Activated CD4-positive, alpha-beta T cell treated with anti-CD3 and anti-CD28 coated beads, Interleukin-2, amount 50 U/mL, for 48 hours (primary cell): Measurements from ENCODE around the gene LACC1.

ENCODE experiments used
- DNase-seq, 2 experiments: peaks; one replicate each; pipeline ENCODE4 v3.0.0-alpha.2; 2020

Gene LACC1

GRCh38 chr13:43884222-43884621 lies 4.5 kb downstream of the LACC1 start:
- no peak for DNase-seq

DNA sequence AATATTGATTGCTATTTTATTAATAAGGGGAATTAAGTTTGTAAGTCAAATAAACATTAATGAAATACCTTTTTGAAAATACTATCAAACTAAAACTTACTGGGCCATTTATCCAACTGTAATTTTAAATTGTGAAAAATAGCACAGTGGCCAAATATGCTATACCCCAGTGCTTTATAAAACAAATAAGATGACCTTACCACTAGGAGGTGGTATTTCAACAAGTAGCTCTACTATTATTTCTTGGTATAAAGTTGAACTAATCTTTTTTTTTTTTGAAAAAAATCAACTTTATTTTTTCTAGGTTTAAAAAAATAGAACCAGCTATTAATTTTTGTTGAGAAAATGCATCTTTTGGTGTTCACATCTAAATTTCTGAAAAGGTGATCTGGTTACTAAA lies 14.7 kb downstream of the LACC1 start:
- no peak for DNase-seq

DNA sequence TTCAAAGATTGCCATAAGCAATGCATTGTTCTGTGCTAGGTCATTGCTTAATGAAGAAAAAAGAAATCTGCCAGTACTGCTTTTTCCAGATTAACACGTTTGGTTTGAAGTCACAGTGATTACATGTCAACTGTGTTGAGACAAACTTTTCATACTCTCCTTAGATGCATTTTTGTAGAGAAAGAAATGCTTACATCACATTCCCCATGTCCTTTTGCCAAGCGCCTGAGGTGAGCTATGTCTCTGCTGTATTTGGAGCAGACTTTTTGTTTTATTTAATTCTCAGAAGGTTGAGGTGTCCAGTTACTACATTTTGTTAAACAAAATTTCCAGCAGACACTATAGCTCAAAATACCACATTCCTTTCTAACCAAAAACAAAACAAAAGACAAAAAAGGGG lies 16.2 kb downstream of the LACC1 start:
- DNase-seq = no peak

DNA sequence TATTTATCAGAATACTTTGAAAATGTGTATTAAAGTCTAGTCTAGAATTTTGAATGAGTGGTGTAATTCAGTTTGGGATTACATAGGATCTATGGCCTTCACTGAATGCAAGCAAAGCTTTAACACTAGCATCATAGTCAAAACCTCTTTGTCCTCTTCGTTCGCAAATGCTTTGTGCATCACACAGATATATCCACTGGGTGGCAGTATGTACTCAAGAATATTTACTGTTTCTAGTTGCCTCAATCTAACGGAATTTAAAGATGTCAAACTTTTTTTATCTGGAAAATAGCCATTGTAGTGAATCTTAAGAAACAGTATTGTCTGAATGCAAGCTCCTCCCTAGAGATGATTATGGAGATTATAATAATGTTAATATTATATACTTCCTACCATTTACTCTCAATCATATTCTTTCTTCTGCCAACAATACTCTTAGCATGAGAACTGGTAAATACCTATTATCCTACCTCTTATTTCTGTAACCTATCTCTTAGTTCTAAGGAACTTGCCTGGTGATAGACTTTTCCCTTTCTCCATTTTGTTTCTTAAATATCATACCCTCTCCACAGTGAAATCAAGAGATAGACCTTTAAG lies 25.8 kb downstream of the LACC1 start:
- peak in 1 of 2 experiments; percentile 5 for DNase-seq

GRCh38 chr13:43908156-43909126 lies 28.7 kb downstream of the LACC1 start:
- DNase-seq = no peak

- no peak for DNase-seq
Observed at GRCh38 chr13:43910856-43911255, 31.2 kb downstream of the LACC1 start.

GRCh38 chr13:43911278-43911677 lies 31.6 kb downstream of the LACC1 start:
- no peak for DNase-seq

- DNase-seq = no peak
Observed at GRCh38 chr13:43911871-43912270, 32.2 kb downstream of the LACC1 start.

- no peak for DNase-seq
Observed at GRCh38 chr13:43915451-43915850, 35.7 kb downstream of the LACC1 start.

DNA sequence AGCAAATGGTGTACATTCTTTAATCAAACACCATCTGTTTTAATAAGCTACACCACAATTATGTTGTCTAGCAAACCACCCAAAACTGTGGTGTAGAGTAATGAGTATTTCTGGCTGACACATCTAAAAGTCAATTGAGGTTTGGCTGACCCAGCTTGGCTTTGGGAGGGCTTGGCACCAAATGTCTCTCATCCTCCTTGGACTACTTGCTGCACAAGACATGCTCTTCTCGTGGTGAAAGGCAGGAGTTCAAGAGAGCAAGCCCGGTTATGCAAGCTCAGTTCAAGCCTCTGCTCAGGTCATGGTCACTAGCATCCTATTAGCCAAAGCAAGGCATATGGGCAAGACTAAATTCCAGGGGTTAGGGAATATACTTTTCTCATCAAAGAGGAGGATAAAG lies 37.1 kb downstream of the LACC1 start:
- DNase-seq = no peak

- no peak for DNase-seq
Observed at GRCh38 chr13:43918636-43919035, 38.9 kb downstream of the LACC1 start.

DNA sequence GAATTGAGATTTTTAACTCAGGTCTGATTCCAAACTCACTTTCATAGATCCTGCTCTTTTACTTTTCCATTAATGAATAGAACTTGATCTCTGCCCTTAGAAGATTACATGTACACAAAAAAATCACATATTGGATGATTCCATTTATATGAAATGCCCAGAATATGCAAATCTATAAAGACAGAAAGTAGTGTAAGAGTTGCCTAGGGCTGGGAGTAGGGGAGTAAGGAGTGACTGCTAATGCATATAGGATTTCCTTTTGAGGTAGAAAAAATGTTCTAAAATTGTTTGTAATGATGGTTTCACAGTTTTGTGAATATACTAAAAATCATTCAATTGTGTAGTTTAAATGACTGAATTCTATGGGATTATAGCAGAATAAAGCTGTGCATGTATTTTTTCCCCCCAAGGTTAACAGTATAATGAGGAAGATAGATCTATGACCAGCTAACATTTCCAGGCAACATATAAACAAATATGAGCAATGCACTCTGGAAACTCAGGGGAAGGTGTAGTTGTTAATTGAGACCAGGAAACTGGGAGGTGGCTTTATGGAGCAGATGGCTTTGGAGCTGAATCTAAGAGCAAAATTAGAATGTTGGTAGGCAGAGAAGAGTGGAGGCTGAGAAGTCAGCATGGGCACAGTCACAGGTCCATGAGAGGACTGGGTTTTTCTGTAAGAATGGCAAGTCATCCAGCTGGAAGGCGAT lies 41.4 kb downstream of the LACC1 start:
- no peak for DNase-seq

DNA sequence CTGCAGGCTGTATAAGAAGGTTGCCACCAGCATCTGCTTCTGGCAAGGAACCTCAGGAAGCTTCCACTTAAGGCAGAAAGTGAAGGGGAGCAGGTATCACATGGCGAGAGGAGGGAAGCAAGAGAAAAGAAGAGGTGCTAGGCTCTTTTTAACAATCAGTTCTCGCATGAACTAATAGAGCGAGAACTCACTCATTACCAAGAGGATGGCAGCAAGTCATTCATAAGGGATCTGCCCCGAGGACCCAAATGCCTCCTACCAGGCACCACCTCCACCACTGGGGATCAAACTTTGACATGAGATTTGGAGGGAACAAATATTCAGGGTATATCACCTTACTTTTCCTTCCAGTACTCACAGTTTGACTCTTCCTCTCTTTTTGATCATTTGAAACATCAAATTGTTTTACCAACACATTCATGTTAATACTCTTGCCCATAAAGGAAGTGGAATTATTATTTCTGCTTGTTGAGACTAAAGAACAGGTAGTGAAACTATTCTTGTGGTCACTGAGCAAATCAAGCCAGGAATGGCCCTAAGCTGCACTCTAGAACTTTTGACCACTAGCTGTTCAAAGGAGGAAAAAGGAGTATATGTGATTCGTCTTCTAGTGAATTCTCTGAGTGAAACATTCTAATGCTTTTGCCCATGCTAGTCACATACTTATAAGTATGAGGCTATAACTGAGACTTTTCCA lies 45.0 kb downstream of the LACC1 start:
- no peak for DNase-seq

- no peak for DNase-seq
Observed at GRCh38 chr13:43929947-43930346, 50.2 kb downstream of the LACC1 start.

GRCh38 chr13:43933378-43933777 lies 53.7 kb downstream of the LACC1 start:
- DNase-seq = no peak

GRCh38 chr13:43934273-43934672 lies 54.6 kb downstream of the LACC1 start:
- no peak for DNase-seq

DNA sequence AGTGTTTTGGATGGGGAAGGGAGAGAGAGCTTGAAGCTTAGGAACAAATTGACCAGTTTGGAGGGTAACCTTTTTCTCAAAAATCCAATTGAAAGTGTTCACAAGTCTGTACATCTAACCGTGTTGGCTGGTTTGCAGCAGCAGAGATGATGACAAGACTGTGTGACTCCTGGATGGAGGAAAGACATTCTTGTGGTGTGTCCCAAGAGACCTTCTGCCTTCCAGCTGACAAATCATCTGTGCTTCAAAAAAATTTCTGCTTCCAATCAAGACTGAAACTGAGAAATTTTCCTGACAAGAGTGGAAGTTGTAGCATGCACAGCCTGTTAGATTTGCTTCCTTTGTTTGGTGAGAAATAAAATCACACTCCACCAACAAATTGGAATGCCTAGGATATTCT lies 56.2 kb downstream of the LACC1 start:
- DNase-seq = no peak

GRCh38 chr13:43936647-43937046 lies 56.9 kb downstream of the LACC1 start:
- no peak for DNase-seq

- no peak for DNase-seq
Observed at GRCh38 chr13:43937839-43938238, 58.1 kb downstream of the LACC1 start.

- no peak for DNase-seq
Observed at GRCh38 chr13:43938449-43938848, 58.7 kb downstream of the LACC1 start.

DNA sequence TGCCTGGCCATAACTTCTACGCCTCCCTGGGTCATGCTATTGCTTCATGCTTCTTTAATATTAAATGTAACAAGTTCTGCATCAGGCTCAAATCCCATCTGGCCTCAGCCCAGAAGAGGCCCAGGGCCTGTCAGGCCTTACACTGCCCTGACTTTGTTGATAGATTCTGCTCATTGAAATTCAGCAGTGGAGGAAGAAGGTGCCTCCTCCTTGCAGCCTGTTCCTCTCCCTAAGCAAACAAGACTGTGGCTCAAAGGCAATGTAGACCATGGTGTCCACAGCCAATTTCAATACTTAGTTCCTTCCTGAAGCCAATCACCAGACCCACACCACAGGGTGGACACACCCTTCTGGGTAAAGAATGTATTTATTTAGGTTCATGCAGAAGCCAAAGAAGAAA lies 59.4 kb downstream of the LACC1 start:
- DNase-seq = no peak

GRCh38 chr13:43942286-43942685 lies 62.6 kb downstream of the LACC1 start:
- DNase-seq = no peak
